Tibial nerve (tissue), 4 donors: ENCODE measurements around the gene IL3. TPM values are rescaled to one million over a fixed set of nuclear protein-coding genes. Genes with fewer than 3 reads are reported as not detected.

Experiments used
- DNase-seq, 2 donors: peaks; one replicate each; pipeline ENCODE4 v3.0.0-alpha.2; 2019; ENCODE audit warnings: low spot score in 2 of 2
- H3K27ac ChIP-seq, 4 donors: fragments of 200-600 bp; sonication (generic) in 3 of 4; one replicate each; pipeline ENCODE4 v1.5.1; 2017 to 2019; ENCODE audit warnings: mild to moderate bottlenecking in 1 of 4
- H3K27me3 ChIP-seq, 2 donors: fragments of 200-600 bp; sonication (generic) in 1 of 2; one replicate each; pipeline versions ENCODE4 v1.5.1 to v1.6.0; 2017 to 2019
- H3K36me3 ChIP-seq, 3 donors: fragments of 200-600 bp; sonication (generic); one replicate each; pipeline ENCODE4 v1.5.1; 2018 to 2019
- H3K4me1 ChIP-seq, 4 donors: fragments of 200-600 bp; sonication (generic) in 3 of 4; one replicate each; pipeline ENCODE4 v1.5.1; 2017 to 2019
- H3K4me3 ChIP-seq, 4 donors: fragments of 200-600 bp; sonication (generic) in 3 of 4; one replicate each; pipeline ENCODE4 v1.5.1; 2017 to 2019; ENCODE audit warnings: mild to moderate bottlenecking in 1 of 4, moderate library complexity in 1 of 4
- H3K9me3 ChIP-seq, 4 donors: fragments of 200-600 bp; sonication (generic) in 3 of 4; one replicate each; pipeline ENCODE4 v1.5.1; 2017 to 2019
- CTCF ChIP-seq, 5 experiments: fragments of 200-600 bp in 3 of 5; fragments of 450-650 bp in 2 of 5; sonication (generic) in 3 of 5; IDR thresholded peaks; one replicate each; pipeline ENCODE4 v1.5.1; 2016 to 2019; ENCODE audit warnings: antibody characterized with exemption in 5 of 5, mild to moderate bottlenecking in 3 of 5, moderate library complexity in 2 of 5
- EP300 ChIP-seq, 2 donors: sonication (generic); formaldehyde crosslinking; IDR thresholded peaks; one replicate each; pipeline ENCODE4 v1.6.1; 2017; ENCODE audit warnings: antibody characterized with exemption in 2 of 2, mild to moderate bottlenecking in 1 of 2
- POLR2A ChIP-seq, 2 donors: fragments of 450-650 bp; IDR thresholded peaks; one replicate each; pipeline ENCODE4 v1.6.1; 2017; ENCODE audit warnings: antibody characterized with exemption in 2 of 2, mild to moderate bottlenecking in 2 of 2, moderate library complexity in 2 of 2
- WGBS, 2 donors: methylation state at CpG; one replicate each; pipeline ENCODE4 v1.1.5; 2018; 5-methylcytosine and 5-hydroxymethylcytosine counted together
- total RNA-seq, 4 donors: library from RNA; depleted of rRNA; stranded (reverse); fragments of >200 nt; gene quantifications; one replicate each; pipeline ENCODE4 v1.1.0, GENCODE V29; 2016

The IL3 gene
- total RNA-seq, 4 donors from 2014 or later, result not detected

GRCh38 chr5:132033122-132033521 is 27.3 kb upstream of the IL3 start:
- DNase-seq, result no peak
- TF ChIP-seq CTCF (IDR thresholded peaks at IDR 0.05), result no peak
- no peak for TF ChIP-seq EP300 (IDR thresholded peaks at IDR 0.05)
- no peak for TF ChIP-seq POLR2A (IDR thresholded peaks at IDR 0.05)
- Histone ChIP-seq H3K4me1 (no peaks in the 10 kb centered on the region), H3K4me3 (no peak overlapping the region), H3K36me3 (no peaks in the 10 kb centered on the region), H3K9me3 (peaks cover 0 to 8% (median 0%) of the 10 kb centered on the region in 4 donors), H3K27ac (no peak overlapping the region), H3K27me3 (no peaks in the 10 kb centered on the region)
- 55 to 65% methylated on average over 4 of the region's 4 CpGs for WGBS, 2 donors

DNA sequence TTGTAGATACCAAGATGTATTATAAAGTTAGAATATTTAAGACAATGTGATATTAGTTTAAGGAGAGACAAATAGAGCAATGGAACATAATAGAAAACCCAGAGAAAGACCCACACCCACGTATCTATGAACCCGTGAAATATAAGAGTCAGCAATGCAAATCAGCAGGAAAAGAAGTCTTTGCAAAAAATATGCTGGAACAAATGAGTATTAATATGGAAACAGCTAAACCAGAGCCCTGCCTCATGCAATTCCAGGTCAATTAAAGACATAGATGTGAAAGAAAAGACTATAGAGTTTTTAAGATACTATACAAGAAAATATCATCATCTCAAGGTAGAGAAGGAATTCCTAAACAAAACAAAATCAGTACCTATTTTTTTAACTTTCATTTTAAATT is 23.1 kb upstream of the IL3 start:
- no peak for DNase-seq
- 52% methylated on average over 2 of the region's 2 CpGs for WGBS, 2 donors
- no peak overlapping the region for H3K4me3 ChIP-seq
- no peak for TF ChIP-seq EP300 (IDR thresholded peaks at IDR 0.05)
- TF ChIP-seq POLR2A (IDR thresholded peaks at IDR 0.05), result no peak
- no peak for TF ChIP-seq CTCF (IDR thresholded peaks at IDR 0.05)
- no peaks in the 10 kb centered on the region for H3K4me1 ChIP-seq
- H3K36me3 ChIP-seq, result no peaks in the 10 kb centered on the region
- H3K27ac ChIP-seq, result no peak overlapping the region
- no peaks in the 10 kb centered on the region for H3K27me3 ChIP-seq
- H3K9me3 ChIP-seq, result peaks cover 0 to 12% (median 0%) of the 10 kb centered on the region in 4 donors

- TF ChIP-seq POLR2A (IDR thresholded peaks at IDR 0.05) (no peak), CTCF (IDR thresholded peaks at IDR 0.05) (no peak), EP300 (IDR thresholded peaks at IDR 0.05) (no peak)
- H3K27me3 ChIP-seq, result peaks cover 0 to 6% of the 10 kb centered on the region in 2 donors
- H3K9me3 ChIP-seq, result peaks cover 0 to 4% (median 0%) of the 10 kb centered on the region in 4 donors
- no peak for DNase-seq
- no peaks in the 10 kb centered on the region for H3K36me3 ChIP-seq
- H3K4me3 ChIP-seq, result no peak overlapping the region
- H3K4me1 ChIP-seq, result no peaks in the 10 kb centered on the region
- WGBS, 2 donors, result 87 to 90% methylated on average over 10 of the region's 10 CpGs
- H3K27ac ChIP-seq, result no peak overlapping the region
Observed at GRCh38 chr5:132044207-132044606, 16.2 kb upstream of the IL3 start.

DNA sequence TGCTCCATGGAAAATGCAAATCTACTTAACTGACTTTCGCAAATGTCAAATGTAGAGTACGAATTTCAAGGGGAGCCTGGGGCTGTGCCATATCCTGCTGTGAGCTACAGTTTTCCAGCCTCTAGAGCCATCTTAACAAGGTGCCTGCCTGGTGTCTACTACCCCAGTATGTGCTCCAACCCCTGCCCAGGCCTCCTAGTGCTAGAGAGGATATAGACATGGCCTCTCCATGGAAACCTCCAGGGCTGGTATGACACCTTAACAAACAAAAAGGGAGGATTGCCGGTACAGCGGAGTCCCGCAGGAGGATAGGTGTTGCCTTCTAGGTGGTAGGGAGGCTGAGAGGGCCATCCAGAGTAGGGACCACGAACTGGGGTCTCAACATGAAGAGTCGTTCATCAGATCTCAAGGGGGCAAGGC is 13.6 kb upstream of the IL3 start:
- no peaks in the 10 kb centered on the region for H3K9me3 ChIP-seq
- DNase-seq, result no peak
- TF ChIP-seq POLR2A (IDR thresholded peaks at IDR 0.05), result no peak
- TF ChIP-seq EP300 (IDR thresholded peaks at IDR 0.05), result no peak
- no peak for TF ChIP-seq CTCF (IDR thresholded peaks at IDR 0.05)

DNA sequence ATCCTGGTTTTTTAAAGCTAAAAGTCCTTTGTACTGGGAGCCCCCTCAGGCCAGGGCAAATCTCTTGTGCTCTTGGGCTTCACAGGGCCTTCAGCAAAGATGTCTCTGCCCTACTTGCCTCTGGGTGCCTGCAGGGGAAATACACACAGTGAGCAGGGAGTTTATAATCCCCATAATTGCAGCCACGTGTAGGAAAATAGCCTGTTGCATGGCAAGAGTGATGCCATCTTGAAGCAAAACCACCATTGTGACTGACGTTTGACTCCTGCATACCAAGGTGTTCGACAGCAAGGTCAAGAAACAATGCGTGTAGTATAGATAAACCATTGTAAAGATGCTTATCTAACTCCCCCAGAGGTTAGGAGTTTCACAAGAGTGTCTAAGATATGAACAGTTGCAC is 11.4 kb upstream of the IL3 start:
- no peak for DNase-seq
- H3K36me3 ChIP-seq, result no peaks in the 10 kb centered on the region
- 53 to 54% methylated on average over 4 of the region's 4 CpGs for WGBS, 2 donors
- no peak for TF ChIP-seq EP300 (IDR thresholded peaks at IDR 0.05)
- no peaks in the 10 kb centered on the region for H3K27me3 ChIP-seq
- no peaks in the 10 kb centered on the region for H3K9me3 ChIP-seq
- H3K4me3 ChIP-seq, result no peak overlapping the region
- no peaks in the 10 kb centered on the region for H3K4me1 ChIP-seq
- H3K27ac ChIP-seq, result no peak overlapping the region

More for the DNA sequence above, 13.6 kb upstream of the IL3 start:
- Histone ChIP-seq H3K36me3 (no peaks in the 10 kb centered on the region), H3K4me3 (no peak overlapping the region), H3K27ac (no peak overlapping the region), H3K4me1 (no peaks in the 10 kb centered on the region), H3K27me3 (peaks cover 0 to 6% of the 10 kb centered on the region in 2 donors)
- WGBS, 2 donors, result 80 to 82% methylated on average over 7 of the region's 7 CpGs

GRCh38 chr5:132049559-132049958 is 10.9 kb upstream of the IL3 start:
- DNase-seq, result no peak
- TF ChIP-seq CTCF (IDR thresholded peaks at IDR 0.05), result no peak
- no peak for TF ChIP-seq EP300 (IDR thresholded peaks at IDR 0.05)
- TF ChIP-seq POLR2A (IDR thresholded peaks at IDR 0.05), result no peak
- WGBS, 2 donors, result 88 to 93% methylated on average over 12 of the region's 12 CpGs
- Histone ChIP-seq H3K36me3 (no peaks in the 10 kb centered on the region), H3K9me3 (no peaks in the 10 kb centered on the region), H3K27ac (no peak overlapping the region), H3K27me3 (no peaks in the 10 kb centered on the region), H3K4me1 (no peaks in the 10 kb centered on the region), H3K4me3 (no peak overlapping the region)
